ENCODE measurements around the gene LHX2.

LHX2 gene

GRCh38 chr9:124060844-124061605 is 49.5 kb downstream of the LHX2 start:
- no peak for DNase-seq (ENCODE audit: low read depth, low spot score)

- DNase-seq (ENCODE audit: low read depth, low spot score) = no peak
Observed at GRCh38 chr9:124062172-124062571, 50.6 kb downstream of the LHX2 start.

- DNase-seq (ENCODE audit: low read depth, low spot score) = no peak
Observed at GRCh38 chr9:124066783-124067577, 55.4 kb downstream of the LHX2 start.

GRCh38 chr9:124068251-124068650 is 56.7 kb downstream of the LHX2 start:
- no peak for DNase-seq (ENCODE audit: low read depth, low spot score)

- DNase-seq (ENCODE audit: low read depth, low spot score) = no peak
Observed at GRCh38 chr9:124074746-124075145, 63.2 kb downstream of the LHX2 start.

- no peak for DNase-seq (ENCODE audit: low read depth, low spot score)
Observed at GRCh38 chr9:124075761-124076160, 64.2 kb downstream of the LHX2 start.

GRCh38 chr9:124077915-124078572 is 66.5 kb downstream of the LHX2 start:
- DNase-seq (ENCODE audit: low read depth, low spot score) = no peak

GRCh38 chr9:124078641-124079040 is 67.1 kb downstream of the LHX2 start:
- no peak for DNase-seq (ENCODE audit: low read depth, low spot score)

- peak; percentile 20 for DNase-seq (ENCODE audit: low read depth, low spot score)
Observed at GRCh38 chr9:124079176-124079925, 67.8 kb downstream of the LHX2 start.

GRCh38 chr9:124082622-124083021 is 71.1 kb downstream of the LHX2 start:
- no peak for DNase-seq (ENCODE audit: low read depth, low spot score)

Measured in iPS DF 19.7 (cell line).